Ascending aorta (tissue), 2 donors: ENCODE data around the gene OSGIN1. TPM values are rescaled to one million over a fixed set of nuclear protein-coding genes. Genes with fewer than 3 reads are reported as not detected.

Experiments
- DNase-seq, 2 donors: peaks; one replicate each; pipeline ENCODE4 v3.0.0-alpha.2; 2019; ENCODE audit warnings: low spot score in 2 of 2
- H3K27ac ChIP-seq, 2 donors: fragments of 200-600 bp; sonication (generic); one replicate each; pipeline ENCODE4 v1.5.1; 2016 to 2017; ENCODE audit warnings: mild to moderate bottlenecking in 1 of 2
- H3K27me3 ChIP-seq: fragments of 200-600 bp; sonication (generic); one replicate; pipeline ENCODE4 v1.5.1; 2017
- H3K36me3 ChIP-seq, 2 donors: fragments of 200-600 bp; sonication (generic); one replicate each; pipeline ENCODE4 v1.5.1; 2016
- H3K4me1 ChIP-seq, 2 donors: fragments of 200-600 bp; sonication (generic); one replicate each; pipeline ENCODE4 v1.5.1; 2016 to 2017; ENCODE audit warnings: mild to moderate bottlenecking in 1 of 2
- H3K4me3 ChIP-seq, 2 donors: fragments of 200-600 bp; sonication (generic); one replicate each; pipeline ENCODE4 v1.5.1; 2016 to 2017; ENCODE audit warnings: mild to moderate bottlenecking in 1 of 2
- H3K9me3 ChIP-seq, 2 donors: fragments of 200-600 bp; sonication (generic); one replicate each; pipeline ENCODE4 v1.5.1; 2016
- CTCF ChIP-seq, 3 experiments: fragments of 200-600 bp in 2 of 3; fragments of 450-650 bp in 1 of 3; sonication (generic) in 2 of 3; IDR thresholded peaks; one replicate each; pipeline ENCODE4 v1.5.1; 2016 to 2019; ENCODE audit warnings: antibody characterized with exemption in 3 of 3, mild to moderate bottlenecking in 1 of 3, moderate library complexity in 1 of 3
- intact Hi-C: fragments of 100-400 bp; cut with DNase I; formaldehyde crosslinking; loops from one replicate; pipeline ENCODE4 v1.15.1; 2023
- total RNA-seq: library from RNA; depleted of rRNA; stranded (reverse); fragments of >200 nt; gene quantifications from one replicate; pipeline ENCODE4 v1.1.0, GENCODE V29; 2016

Gene OSGIN1
- total RNA-seq, 1 donor from 2014 or later = 7.8 TPM

GRCh38 chr16:83908798-83909197 lies 44.2 kb upstream of the OSGIN1 start:
- Histone ChIP-seq H3K27ac (no peak overlapping the region), H3K36me3 (peaks cover 61 to 73% of the 10 kb centered on the region in 2 donors)

GRCh38 chr16:83911290-83911689 lies 41.8 kb upstream of the OSGIN1 start:
- no peak for DNase-seq
- Histone ChIP-seq H3K9me3 (no peaks in the 10 kb centered on the region), H3K27me3 (no peaks in the 10 kb centered on the region), H3K4me1 (no peaks in the 10 kb centered on the region), H3K4me3 (no peak overlapping the region), H3K36me3 (peaks cover 85 to 90% of the 10 kb centered on the region in 2 donors), H3K27ac (no peak overlapping the region)
- intact Hi-C loops = no loop called here
- TF ChIP-seq CTCF (IDR thresholded peaks at IDR 0.05) = no peak

More at GRCh38 chr16:83908798-83909197, 44.2 kb upstream of the OSGIN1 start:
- Histone ChIP-seq H3K9me3 (no peaks in the 10 kb centered on the region), H3K4me1 (no peaks in the 10 kb centered on the region), H3K27me3 (no peaks in the 10 kb centered on the region), H3K4me3 (no peak overlapping the region)
- TF ChIP-seq CTCF (IDR thresholded peaks at IDR 0.05) = no peak
- DNase-seq = no peak
- intact Hi-C loops = no loop called here

- TF ChIP-seq CTCF (IDR thresholded peaks at IDR 0.05) = no peak
- H3K4me1 ChIP-seq = no peaks in the 10 kb centered on the region
- no peaks in the 10 kb centered on the region for H3K9me3 ChIP-seq
- no peak overlapping the region for H3K27ac ChIP-seq
- no peaks in the 10 kb centered on the region for H3K27me3 ChIP-seq
- H3K36me3 ChIP-seq = peaks cover 81 to 96% of the 10 kb centered on the region in 2 donors
- intact Hi-C loops = no loop called here
- DNase-seq = no peak
- H3K4me3 ChIP-seq = no peak overlapping the region
Observed at GRCh38 chr16:83912519-83913244, 40.4 kb upstream of the OSGIN1 start.

- Histone ChIP-seq H3K9me3 (no peaks in the 10 kb centered on the region), H3K27ac (no peak overlapping the region), H3K27me3 (no peaks in the 10 kb centered on the region), H3K36me3 (peaks cover 82 to 96% of the 10 kb centered on the region in 2 donors), H3K4me3 (no peak overlapping the region), H3K4me1 (no peaks in the 10 kb centered on the region)
- intact Hi-C loops = no loop called here
- DNase-seq = no peak
- no peak for TF ChIP-seq CTCF (IDR thresholded peaks at IDR 0.05)
Observed at GRCh38 chr16:83913245-83913633, 39.8 kb upstream of the OSGIN1 start.

GRCh38 chr16:83914091-83914710 lies 38.8 kb upstream of the OSGIN1 start:
- DNase-seq = no peak
- intact Hi-C loops = no loop called here
- peaks cover 84 to 96% of the 10 kb centered on the region in 2 donors for H3K36me3 ChIP-seq

More at GRCh38 chr16:83914091-83914710, 38.8 kb upstream of the OSGIN1 start:
- Histone ChIP-seq H3K9me3 (no peaks in the 10 kb centered on the region), H3K4me1 (no peaks in the 10 kb centered on the region), H3K27me3 (no peaks in the 10 kb centered on the region), H3K27ac (no peak overlapping the region), H3K4me3 (no peak overlapping the region)
- no peak for TF ChIP-seq CTCF (IDR thresholded peaks at IDR 0.05)
